Measurements from ENCODE around the gene CTSL.

CTSL gene

GRCh38 chr9:87725356-87725899 lies 491 bp upstream of the CTSL start:
- no peak for TF ChIP-seq EZH2phosphoT487 (conservative IDR thresholded peaks at IDR 0.05; ENCODE audit: low read length)
- TF ChIP-seq, protein P1, sequence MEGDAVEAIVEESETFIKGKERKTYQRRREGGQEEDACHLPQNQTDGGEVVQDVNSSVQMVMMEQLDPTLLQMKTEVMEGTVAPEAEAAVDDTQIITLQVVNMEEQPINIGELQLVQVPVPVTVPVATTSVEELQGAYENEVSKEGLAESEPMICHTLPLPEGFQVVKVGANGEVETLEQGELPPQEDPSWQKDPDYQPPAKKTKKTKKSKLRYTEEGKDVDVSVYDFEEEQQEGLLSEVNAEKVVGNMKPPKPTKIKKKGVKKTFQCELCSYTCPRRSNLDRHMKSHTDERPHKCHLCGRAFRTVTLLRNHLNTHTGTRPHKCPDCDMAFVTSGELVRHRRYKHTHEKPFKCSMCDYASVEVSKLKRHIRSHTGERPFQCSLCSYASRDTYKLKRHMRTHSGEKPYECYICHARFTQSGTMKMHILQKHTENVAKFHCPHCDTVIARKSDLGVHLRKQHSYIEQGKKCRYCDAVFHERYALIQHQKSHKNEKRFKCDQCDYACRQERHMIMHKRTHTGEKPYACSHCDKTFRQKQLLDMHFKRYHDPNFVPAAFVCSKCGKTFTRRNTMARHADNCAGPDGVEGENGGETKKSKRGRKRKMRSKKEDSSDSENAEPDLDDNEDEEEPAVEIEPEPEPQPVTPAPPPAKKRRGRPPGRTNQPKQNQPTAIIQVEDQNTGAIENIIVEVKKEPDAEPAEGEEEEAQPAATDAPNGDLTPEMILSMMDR (IDR thresholded peaks at IDR 0.05; ENCODE audit: insufficient read depth, low read length, poor library complexity, severe bottlenecking), result no peak
- H3K79me2 ChIP-seq (ENCODE audit: insufficient read depth, low read length), result no peaks in the 10 kb centered on the region
- no peaks in the 10 kb centered on the region for H3K9me3 ChIP-seq (ENCODE audit: insufficient read depth, low read length)
- H2AFZ ChIP-seq (ENCODE audit: low read depth, low read length, severe bottlenecking), result no peak overlapping the region
- H3K27me3 ChIP-seq (ENCODE audit: low read length), result no peaks in the 10 kb centered on the region
- no peaks in the 10 kb centered on the region for H3K9me2 ChIP-seq (replicated peaks; ENCODE audit: insufficient read depth, low read length)
- no peaks in the 10 kb centered on the region for H3K36me3 ChIP-seq (ENCODE audit: low read length)
- H4K20me1 ChIP-seq (ENCODE audit: low read depth, low read length), result no peaks in the 10 kb centered on the region
- H3K27ac ChIP-seq (ENCODE audit: low read depth, low read length), result no peak overlapping the region
- H3K4me2 ChIP-seq (ENCODE audit: low read depth, low read length, poor library complexity, severe bottlenecking), result no peak overlapping the region
- no peak overlapping the region for H3K9ac ChIP-seq (ENCODE audit: low read length)
- H3F3A ChIP-seq (ENCODE audit: insufficient read depth), result no peaks in the 10 kb centered on the region
- no peak overlapping the region for H3K4me3 ChIP-seq (ENCODE audit: insufficient read depth, low read length, poor library complexity, severe bottlenecking)

DNA sequence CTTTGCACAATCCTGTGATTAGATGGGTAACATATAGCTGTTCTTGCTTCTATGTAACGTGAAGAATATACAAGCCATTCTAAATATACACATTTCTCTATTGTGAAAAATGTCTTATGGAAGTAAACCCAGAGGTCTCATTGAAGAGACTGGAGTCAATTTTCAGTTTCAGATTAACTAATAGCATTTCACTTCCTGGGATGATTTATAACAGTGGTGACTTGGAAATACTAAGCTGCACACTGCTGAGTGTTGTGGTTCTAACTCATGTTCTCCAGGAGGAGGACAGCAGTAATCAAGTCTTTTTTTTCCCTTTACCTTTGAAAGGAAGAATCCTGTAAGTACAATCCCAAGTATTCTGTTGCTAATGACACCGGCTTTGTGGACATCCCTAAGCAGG lies 3.3 kb downstream of the CTSL start:
- Histone ChIP-seq H3K36me3 (ENCODE audit: low read length) (no peaks in the 10 kb centered on the region), H3K9me3 (ENCODE audit: insufficient read depth, low read length) (no peaks in the 10 kb centered on the region), H2AFZ (ENCODE audit: low read depth, low read length, severe bottlenecking) (no peak overlapping the region), H3K4me2 (ENCODE audit: low read depth, low read length, poor library complexity, severe bottlenecking) (no peak overlapping the region), H3F3A (ENCODE audit: insufficient read depth) (no peaks in the 10 kb centered on the region), H3K9ac (ENCODE audit: low read length) (no peak overlapping the region), H3K27ac (ENCODE audit: low read depth, low read length) (no peak overlapping the region), H3K79me2 (ENCODE audit: insufficient read depth, low read length) (no peaks in the 10 kb centered on the region), H3K27me3 (ENCODE audit: low read length) (no peaks in the 10 kb centered on the region), H3K4me3 (ENCODE audit: insufficient read depth, low read length, poor library complexity, severe bottlenecking) (no peak overlapping the region), H4K20me1 (ENCODE audit: low read depth, low read length) (no peaks in the 10 kb centered on the region), H3K9me2 (replicated peaks; ENCODE audit: insufficient read depth, low read length) (no peaks in the 10 kb centered on the region)
- TF ChIP-seq EZH2phosphoT487 (conservative IDR thresholded peaks at IDR 0.05; ENCODE audit: low read length), result no peak
- TF ChIP-seq, protein P1 (IDR thresholded peaks at IDR 0.05; ENCODE audit: insufficient read depth, low read length, poor library complexity, severe bottlenecking), result no peak

- TF ChIP-seq EZH2phosphoT487 (conservative IDR thresholded peaks at IDR 0.05; ENCODE audit: low read length), result no peak
- TF ChIP-seq, protein P1 (IDR thresholded peaks at IDR 0.05; ENCODE audit: insufficient read depth, low read length, poor library complexity, severe bottlenecking), result no peak
- Histone ChIP-seq H3K79me2 (ENCODE audit: insufficient read depth, low read length) (no peaks in the 10 kb centered on the region), H3F3A (ENCODE audit: insufficient read depth) (no peaks in the 10 kb centered on the region), H3K9ac (ENCODE audit: low read length) (no peak overlapping the region), H4K20me1 (ENCODE audit: low read depth, low read length) (no peaks in the 10 kb centered on the region), H2AFZ (ENCODE audit: low read depth, low read length, severe bottlenecking) (no peak overlapping the region), H3K27me3 (ENCODE audit: low read length) (no peaks in the 10 kb centered on the region), H3K4me3 (ENCODE audit: insufficient read depth, low read length, poor library complexity, severe bottlenecking) (no peak overlapping the region), H3K4me2 (ENCODE audit: low read depth, low read length, poor library complexity, severe bottlenecking) (no peak overlapping the region), H3K9me2 (replicated peaks; ENCODE audit: insufficient read depth, low read length) (no peaks in the 10 kb centered on the region), H3K9me3 (ENCODE audit: insufficient read depth, low read length) (no peaks in the 10 kb centered on the region), H3K27ac (ENCODE audit: low read depth, low read length) (no peak overlapping the region), H3K36me3 (ENCODE audit: low read length) (no peaks in the 10 kb centered on the region)
Observed at GRCh38 chr9:87731321-87731720, 5.4 kb downstream of the CTSL start.
